IMR-90 (cell line): ENCODE measurements around the gene METTL22.

ENCODE experiments used
- CEBPB ChIP-seq: IDR thresholded peaks from 2 replicates; pipeline ENCODE4 v1.6.1; 2012; ENCODE audit warnings: low read depth, low read length, improper control_type of control experiment
- POLR2A ChIP-seq: IDR thresholded peaks from 2 replicates; pipeline ENCODE4 v1.6.1; 2012; ENCODE audit warnings: mild to moderate bottlenecking, low read depth, low read length
- RAD21 ChIP-seq: IDR thresholded peaks from 2 replicates; pipeline ENCODE4 v1.6.1; 2012; ENCODE audit warnings: low read length, improper control_type of control experiment
- RFX5 ChIP-seq: IDR thresholded peaks from 2 replicates; pipeline ENCODE4 v1.8.0; 2012; ENCODE audit warnings: low read depth, mild to moderate bottlenecking, low read length, moderate library complexity
- TF ChIP-seq, protein P1 (sequence below): conservative IDR thresholded peaks from 2 replicates; pipeline ENCODE4 v1.5.1; 2012; ENCODE audit warnings: mild to moderate bottlenecking, low read depth, low read length, improper control_type of control experiment
- TF ChIP-seq, protein P2 (sequence below): fragments of 150-350 bp; IDR thresholded peaks from 2 replicates; pipeline ENCODE4 v1.6.1; 2017; ENCODE audit warnings: mild to moderate bottlenecking, antibody characterized with exemption, low read length, low read depth

- TF ChIP-seq POLR2A: no peak
- TF ChIP-seq, protein P1, sequence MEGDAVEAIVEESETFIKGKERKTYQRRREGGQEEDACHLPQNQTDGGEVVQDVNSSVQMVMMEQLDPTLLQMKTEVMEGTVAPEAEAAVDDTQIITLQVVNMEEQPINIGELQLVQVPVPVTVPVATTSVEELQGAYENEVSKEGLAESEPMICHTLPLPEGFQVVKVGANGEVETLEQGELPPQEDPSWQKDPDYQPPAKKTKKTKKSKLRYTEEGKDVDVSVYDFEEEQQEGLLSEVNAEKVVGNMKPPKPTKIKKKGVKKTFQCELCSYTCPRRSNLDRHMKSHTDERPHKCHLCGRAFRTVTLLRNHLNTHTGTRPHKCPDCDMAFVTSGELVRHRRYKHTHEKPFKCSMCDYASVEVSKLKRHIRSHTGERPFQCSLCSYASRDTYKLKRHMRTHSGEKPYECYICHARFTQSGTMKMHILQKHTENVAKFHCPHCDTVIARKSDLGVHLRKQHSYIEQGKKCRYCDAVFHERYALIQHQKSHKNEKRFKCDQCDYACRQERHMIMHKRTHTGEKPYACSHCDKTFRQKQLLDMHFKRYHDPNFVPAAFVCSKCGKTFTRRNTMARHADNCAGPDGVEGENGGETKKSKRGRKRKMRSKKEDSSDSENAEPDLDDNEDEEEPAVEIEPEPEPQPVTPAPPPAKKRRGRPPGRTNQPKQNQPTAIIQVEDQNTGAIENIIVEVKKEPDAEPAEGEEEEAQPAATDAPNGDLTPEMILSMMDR: no peak
- no peak for TF ChIP-seq RAD21
- no peak for TF ChIP-seq RFX5
- TF ChIP-seq, protein P2, sequence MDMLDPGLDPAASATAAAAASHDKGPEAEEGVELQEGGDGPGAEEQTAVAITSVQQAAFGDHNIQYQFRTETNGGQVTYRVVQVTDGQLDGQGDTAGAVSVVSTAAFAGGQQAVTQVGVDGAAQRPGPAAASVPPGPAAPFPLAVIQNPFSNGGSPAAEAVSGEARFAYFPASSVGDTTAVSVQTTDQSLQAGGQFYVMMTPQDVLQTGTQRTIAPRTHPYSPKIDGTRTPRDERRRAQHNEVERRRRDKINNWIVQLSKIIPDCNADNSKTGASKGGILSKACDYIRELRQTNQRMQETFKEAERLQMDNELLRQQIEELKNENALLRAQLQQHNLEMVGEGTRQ: no peak
- no peak for TF ChIP-seq CEBPB
Measured at GRCh38 chr16:8579559-8579958, 41.9 kb upstream of the METTL22 start.
